ENCODE measurements around the gene EVA1C. TPM values are rescaled to one million over a fixed set of nuclear protein-coding genes. Genes with fewer than 3 reads are reported as not detected.
"Not testable (repeated sequence)": the region's sequence is repeated elsewhere in the genome, so short reads cannot be mapped to it uniquely, and the experiment has no call there.

Gene EVA1C
- total RNA-seq, 2 experiments from 2014 or later: 11.1 to 13.7 TPM

DNA sequence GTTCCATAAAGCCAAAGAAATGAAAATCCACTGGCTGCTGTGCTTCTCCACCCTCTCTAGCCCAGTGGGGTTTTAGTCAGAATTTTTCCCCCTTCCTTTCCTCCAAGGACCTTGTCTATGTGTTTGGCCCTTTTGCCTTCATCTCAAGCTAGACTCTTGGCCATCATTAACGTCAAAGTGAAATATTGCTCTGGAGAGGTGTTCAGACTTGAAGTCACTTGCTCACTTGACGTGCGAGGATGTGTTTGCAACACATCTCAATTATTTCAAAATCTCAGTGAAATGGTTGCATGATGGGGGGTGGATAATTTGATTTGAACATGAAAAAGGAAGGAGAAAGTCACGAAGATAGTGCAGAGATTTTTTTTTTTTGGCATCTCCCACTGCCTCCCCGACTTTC lies 13.6 kb downstream of the EVA1C start:
- intact Hi-C loops (cut with micrococcal nuclease): no loop called here
- Mint-ChIP-seq H3K4me3 (no peak overlapping the region), H3K9me3 (peaks cover 6% of the 10 kb centered on the region), H3K27ac (no peak overlapping the region), H3K36me3 (ENCODE audit: low read depth) (peaks cover 9% of the 10 kb centered on the region), H3K27me3 (no peaks in the 10 kb centered on the region), H3K4me1 (ENCODE audit: low read depth) (peaks cover 6% of the 10 kb centered on the region)
- ATAC-seq: no peak
- TF ChIP-seq, protein P1, sequence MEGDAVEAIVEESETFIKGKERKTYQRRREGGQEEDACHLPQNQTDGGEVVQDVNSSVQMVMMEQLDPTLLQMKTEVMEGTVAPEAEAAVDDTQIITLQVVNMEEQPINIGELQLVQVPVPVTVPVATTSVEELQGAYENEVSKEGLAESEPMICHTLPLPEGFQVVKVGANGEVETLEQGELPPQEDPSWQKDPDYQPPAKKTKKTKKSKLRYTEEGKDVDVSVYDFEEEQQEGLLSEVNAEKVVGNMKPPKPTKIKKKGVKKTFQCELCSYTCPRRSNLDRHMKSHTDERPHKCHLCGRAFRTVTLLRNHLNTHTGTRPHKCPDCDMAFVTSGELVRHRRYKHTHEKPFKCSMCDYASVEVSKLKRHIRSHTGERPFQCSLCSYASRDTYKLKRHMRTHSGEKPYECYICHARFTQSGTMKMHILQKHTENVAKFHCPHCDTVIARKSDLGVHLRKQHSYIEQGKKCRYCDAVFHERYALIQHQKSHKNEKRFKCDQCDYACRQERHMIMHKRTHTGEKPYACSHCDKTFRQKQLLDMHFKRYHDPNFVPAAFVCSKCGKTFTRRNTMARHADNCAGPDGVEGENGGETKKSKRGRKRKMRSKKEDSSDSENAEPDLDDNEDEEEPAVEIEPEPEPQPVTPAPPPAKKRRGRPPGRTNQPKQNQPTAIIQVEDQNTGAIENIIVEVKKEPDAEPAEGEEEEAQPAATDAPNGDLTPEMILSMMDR (IDR thresholded peaks at IDR 0.05): no peak
- DNase-seq: no peak
- POLR2A ChIA-PET: no interaction called here
- CTCF ChIA-PET: interaction anchor here (0.9 kb wide), 1 partner anchor 12 kb away, joined by 3 read pairs; no protein-coding TSS in a partner anchor

DNA sequence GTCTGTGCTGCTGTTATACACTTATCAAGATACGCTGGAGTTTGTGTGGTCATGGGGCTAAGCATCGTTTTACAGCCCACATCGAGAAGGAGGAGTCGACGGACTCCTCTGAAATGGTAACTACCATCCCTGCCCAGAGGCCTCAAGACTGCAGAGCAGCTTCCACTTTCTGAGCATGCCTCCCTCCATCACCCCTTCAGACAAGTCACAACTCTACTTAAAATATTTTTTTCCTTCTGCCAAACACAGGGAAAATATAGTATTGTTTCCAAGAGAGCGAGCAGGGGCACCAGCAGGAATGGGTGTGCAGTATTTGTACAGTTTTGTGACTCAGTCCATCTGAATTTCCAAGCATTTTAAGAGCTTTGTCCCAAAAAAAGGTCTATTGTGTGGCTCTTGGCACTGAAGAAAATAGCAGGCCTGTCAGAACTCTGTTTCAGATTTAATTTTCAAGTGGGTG lies 14.1 kb downstream of the EVA1C start:
- H3K9me3 Mint-ChIP-seq: peaks cover 6% of the 10 kb centered on the region
- ATAC-seq: no peak
- no peak for DNase-seq
- ChIA-PET POLR2A (no interaction called here), CTCF (interaction anchor here (0.7 kb wide), 1 partner anchor 13 kb away, joined by 3 read pairs; no protein-coding TSS in a partner anchor)
- TF ChIP-seq, protein P1 (IDR thresholded peaks at IDR 0.05): no peak
- H3K4me1 Mint-ChIP-seq (ENCODE audit: low read depth): peaks cover 6% of the 10 kb centered on the region
- no peaks in the 10 kb centered on the region for H3K27me3 Mint-ChIP-seq
- peaks cover 10% of the 10 kb centered on the region for H3K36me3 Mint-ChIP-seq (ENCODE audit: low read depth)
- intact Hi-C loops (cut with micrococcal nuclease): no loop called here
- H3K27ac Mint-ChIP-seq: no peak overlapping the region
- no peak overlapping the region for H3K4me3 Mint-ChIP-seq

DNA sequence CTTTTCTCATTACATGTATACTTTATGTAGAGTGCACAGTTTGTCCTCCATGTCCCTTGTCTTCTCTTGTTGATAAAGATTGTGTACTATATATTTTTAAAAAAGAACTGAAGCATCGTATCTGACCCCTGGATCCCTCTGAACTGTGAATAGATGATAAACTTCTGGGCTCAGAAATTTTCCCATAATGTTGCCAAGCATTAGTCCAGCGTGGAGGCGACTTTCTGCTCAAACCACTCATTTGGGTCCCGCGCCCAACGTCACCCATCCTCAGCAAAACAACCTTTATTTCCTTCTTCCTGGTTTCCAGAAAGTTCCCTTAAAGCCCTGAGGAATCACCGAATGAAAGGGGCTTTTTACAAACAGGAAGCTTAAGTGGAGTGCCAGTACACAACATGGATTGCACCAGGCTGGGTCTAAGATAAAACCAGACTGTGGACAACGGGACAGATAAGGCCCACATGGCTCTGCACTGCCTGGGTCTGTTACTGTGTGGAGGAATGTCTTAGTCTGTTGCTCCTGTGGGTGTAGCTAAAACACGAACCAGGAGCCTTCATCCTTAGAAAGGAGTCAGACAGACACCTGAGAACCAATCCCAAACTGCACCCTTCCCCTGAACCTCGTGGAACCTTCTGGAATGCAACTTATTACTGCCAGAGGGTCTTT lies 15.6 kb downstream of the EVA1C start:
- no peak overlapping the region for H3K27ac Mint-ChIP-seq
- intact Hi-C loops (cut with micrococcal nuclease): no loop called here
- ChIA-PET CTCF (interaction anchor here (0.6 to 0.9 kb wide), 2 partner anchors 141 to 475 kb away, joined by 3 to 4 read pairs; no protein-coding TSS in a partner anchor), POLR2A (no interaction called here)
- peaks cover 4% of the 10 kb centered on the region for H3K9me3 Mint-ChIP-seq
- peaks cover 7% of the 10 kb centered on the region for H3K36me3 Mint-ChIP-seq (ENCODE audit: low read depth)
- ATAC-seq (no peak), DNase-seq (no peak)
- TF ChIP-seq, protein P1 (IDR thresholded peaks at IDR 0.05): no peak
- H3K4me3 Mint-ChIP-seq: no peak overlapping the region
- peaks cover 7% of the 10 kb centered on the region for H3K4me1 Mint-ChIP-seq (ENCODE audit: low read depth)
- no peaks in the 10 kb centered on the region for H3K27me3 Mint-ChIP-seq

DNA sequence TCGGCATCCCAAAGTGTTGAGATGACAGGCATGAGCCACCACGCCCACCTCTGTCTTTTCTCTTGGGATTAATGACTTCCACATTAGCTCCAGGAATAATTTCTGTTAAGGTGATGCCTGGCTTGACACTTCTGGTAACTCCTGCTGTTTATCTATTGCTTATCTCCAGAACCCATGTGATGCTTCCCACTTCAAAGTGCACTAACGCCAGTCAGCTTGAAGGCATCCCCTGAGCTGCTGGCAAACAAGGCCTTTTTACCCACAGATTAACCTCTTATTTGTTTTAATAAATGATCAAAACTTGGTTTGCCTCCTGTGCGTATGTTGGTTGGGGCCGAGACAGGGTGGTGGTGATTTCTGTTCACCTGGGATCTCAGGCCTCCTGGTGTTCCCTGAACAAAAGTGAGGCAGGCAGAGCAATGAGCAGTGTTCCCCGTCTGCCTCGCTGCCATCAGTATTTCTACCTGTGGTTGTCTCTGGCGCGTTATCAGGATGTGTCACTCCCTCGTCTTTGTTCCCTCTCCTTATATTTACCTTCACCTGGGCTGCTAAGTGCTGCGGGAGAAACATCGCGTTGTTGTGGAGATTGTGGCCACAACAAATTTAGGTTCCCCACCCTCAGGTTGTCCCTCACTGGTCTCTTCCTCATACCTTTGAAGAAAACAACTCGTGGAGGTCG lies 20.6 kb downstream of the EVA1C start:
- DNase-seq; H3K9me3 Mint-ChIP-seq; intact Hi-C loops (cut with micrococcal nuclease); ATAC-seq; H3K27me3 Mint-ChIP-seq; H3K36me3 Mint-ChIP-seq (ENCODE audit: low read depth); H3K27ac Mint-ChIP-seq; CTCF ChIA-PET; H3K4me3 Mint-ChIP-seq; POLR2A ChIA-PET: not testable (repeated sequence)
- H3K4me1 Mint-ChIP-seq (ENCODE audit: low read depth): peaks cover 14% of the 10 kb centered on the region

DNA sequence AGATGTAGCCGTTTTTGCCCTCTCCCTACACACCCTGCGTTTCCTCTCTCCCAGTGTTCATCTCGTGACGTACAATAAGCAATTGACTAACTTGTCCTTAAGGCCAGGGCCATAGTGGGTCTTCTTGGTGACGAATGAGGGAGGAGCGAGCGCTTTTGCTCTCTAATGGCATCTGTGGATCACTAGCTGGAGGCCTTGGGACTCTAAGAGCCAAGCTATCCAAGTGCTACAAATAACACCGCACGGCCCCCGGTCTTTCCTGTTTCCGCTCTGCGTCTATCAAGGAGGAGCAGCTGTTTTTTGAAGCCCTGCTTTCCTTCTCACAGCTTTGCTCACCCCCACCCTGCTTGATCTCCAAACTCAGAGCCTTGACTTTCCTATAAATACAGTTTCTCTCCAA lies 25.2 kb downstream of the EVA1C start:
- POLR2A ChIA-PET: no interaction called here
- Mint-ChIP-seq H3K4me1 (ENCODE audit: low read depth) (peaks cover 9% of the 10 kb centered on the region), H3K27me3 (no peaks in the 10 kb centered on the region), H3K27ac (no peak overlapping the region), H3K36me3 (ENCODE audit: low read depth) (peaks cover 16% of the 10 kb centered on the region), H3K4me3 (no peak overlapping the region), H3K9me3 (peaks cover 3% of the 10 kb centered on the region)
- no peak for DNase-seq
- TF ChIP-seq, protein P1 (IDR thresholded peaks at IDR 0.05): no peak
- intact Hi-C loops (cut with micrococcal nuclease): no loop called here
- ATAC-seq: no peak
- CTCF ChIA-PET: interaction anchor here (2.0 kb wide), 1 partner anchor 163 kb away, joined by 4 read pairs; no protein-coding TSS in a partner anchor

All from activated CD8-positive, alpha-beta T cell treated with anti-CD3 and anti-CD28 coated beads for 36 hours (primary cell).